GM12878 (cell line): Measurements from ENCODE around the gene PDRG1.

Experiments used
- CTCF ChIP-seq, 3 experiments: IDR thresholded peaks in 2 of 3; conservative IDR thresholded peaks in 1 of 3; 2 replicates each; pipeline ENCODE4 v1.5.1; 2011; ENCODE audit warnings: low read depth in 3 of 3, low read length in 3 of 3, mild to moderate bottlenecking in 3 of 3, control low read depth in 2 of 3, moderate library complexity in 2 of 3, inconsistent platforms in 1 of 3, mixed read lengths in 1 of 3; ENCODE audit not compliant: control insufficient read depth in 2 of 3, insufficient read depth in 1 of 3; ENCODE audit errors: extremely low read depth in 1 of 3
- EZH2 ChIP-seq: IDR thresholded peaks from 2 replicates; pipeline ENCODE4 v1.6.1; 2012; ENCODE audit warnings: low read depth, mild to moderate bottlenecking, control low read depth, inconsistent platforms, low read length, borderline replicate concordance; ENCODE audit not compliant: control insufficient read depth
- FOXM1 ChIP-seq: IDR thresholded peaks from 2 replicates; pipeline ENCODE4 v1.6.1; 2012; ENCODE audit warnings: low read depth, mild to moderate bottlenecking, inconsistent platforms, low read length, moderate library complexity
- TCF7 ChIP-seq: IDR thresholded peaks from 2 replicates; pipeline ENCODE4 v1.6.1; 2014; ENCODE audit warnings: antibody characterized with exemption, borderline replicate concordance
- YY1 ChIP-seq: IDR thresholded peaks from 2 replicates; pipeline ENCODE4 v1.6.1; 2011; ENCODE audit warnings: low read depth, mild to moderate bottlenecking, low read length
- ZNF592 ChIP-seq: fragments of 450-650 bp; IDR thresholded peaks from 2 replicates; pipeline ENCODE4 v1.6.1; 2017; ENCODE audit warnings: mild to moderate bottlenecking, moderate library complexity

- TF ChIP-seq YY1 (no peak), TCF7 (no peak), EZH2 (no peak), FOXM1 (no peak), CTCF (IDR thresholded peaks at IDR 0.05 in 2 of 3, conservative IDR thresholded peaks at IDR 0.05 in 1 of 3; ENCODE audit: control insufficient read depth in 2 of 3, extremely low read depth in 1 of 3, insufficient read depth in 1 of 3, low read depth in 3 of 3, low read length in 3 of 3) (no peak), ZNF592 (no peak)
Measured at GRCh38 chr20:31934491-31934890, 17.4 kb downstream of the PDRG1 start.
